Endometrial microvascular endothelial cells (primary cell): ENCODE data around the gene LDLRAD4. TPM values are rescaled to one million over a fixed set of nuclear protein-coding genes. Genes with fewer than 3 reads are reported as not detected.

Experiments used
- in situ Hi-C: cut with HindIII; loops from 2 replicates; pipeline ENCODE4 v1.10.0; 2017; ENCODE audit warnings: low sequenced_read_pairs, low pct_unique_long_range_greater_than_20kb; ENCODE audit errors: inconsistent ontology term
- total RNA-seq: library from RNA; depleted of rRNA; stranded (reverse); fragments of >200 nt; gene quantifications from one replicate; pipeline ENCODE4 v1.2.3, GENCODE V29; 2015; ENCODE audit errors: inconsistent ontology term

The LDLRAD4 gene
- total RNA-seq, 1 donor from 2014 or later: 0.93 TPM

DNA sequence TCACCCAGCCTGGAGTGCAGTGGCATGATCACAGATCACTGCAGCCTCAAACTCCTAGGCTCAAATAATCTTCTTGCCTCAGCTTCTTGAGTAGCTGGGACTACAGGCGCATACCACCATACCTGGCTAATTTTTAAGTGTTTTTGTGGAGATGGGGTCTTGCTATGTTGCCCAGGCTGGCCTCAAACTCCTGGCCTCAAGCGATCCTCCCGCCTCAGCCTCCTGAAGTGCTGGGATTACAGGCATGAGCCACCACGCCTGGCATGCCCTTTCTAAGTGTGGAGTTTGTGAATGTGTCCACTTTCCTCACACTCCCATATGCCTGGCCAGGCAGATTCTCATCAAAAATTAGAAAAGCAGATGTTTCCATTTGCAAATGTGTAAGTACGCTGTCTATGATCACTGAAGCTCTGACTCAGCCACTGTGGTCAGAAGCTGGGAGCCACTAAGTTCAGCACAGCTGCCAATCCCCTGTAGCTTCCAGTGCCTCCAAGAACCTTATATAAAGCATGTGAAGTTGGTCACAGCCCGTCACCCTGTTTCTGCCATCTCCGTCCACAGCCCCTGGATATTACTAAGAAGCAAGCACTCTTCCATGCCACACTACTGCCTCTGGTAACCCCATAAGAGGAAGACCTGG, 352.4 kb downstream of the LDLRAD4 start:
- in situ Hi-C loops: no loop called here

DNA sequence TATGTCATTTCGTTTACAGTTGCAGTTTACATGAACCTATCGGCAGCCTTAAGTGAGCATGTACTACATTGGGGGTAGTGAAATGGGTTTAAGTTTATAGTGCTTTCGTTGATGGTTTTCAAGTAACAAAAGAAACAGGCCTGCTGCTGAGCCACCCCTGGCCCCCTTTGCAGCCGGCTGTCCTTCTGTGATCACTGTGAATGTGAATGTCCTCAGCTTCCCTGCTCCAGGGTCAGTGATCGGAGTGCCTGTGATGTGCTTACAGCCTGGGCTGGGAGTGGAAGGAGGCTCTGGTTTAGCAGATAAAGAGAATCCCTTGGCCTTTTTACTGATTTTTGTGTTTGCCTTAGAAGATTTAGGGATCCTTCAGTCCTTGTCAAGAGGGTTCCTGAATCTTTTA, 353.6 kb downstream of the LDLRAD4 start:
- in situ Hi-C loops: no loop called here

DNA sequence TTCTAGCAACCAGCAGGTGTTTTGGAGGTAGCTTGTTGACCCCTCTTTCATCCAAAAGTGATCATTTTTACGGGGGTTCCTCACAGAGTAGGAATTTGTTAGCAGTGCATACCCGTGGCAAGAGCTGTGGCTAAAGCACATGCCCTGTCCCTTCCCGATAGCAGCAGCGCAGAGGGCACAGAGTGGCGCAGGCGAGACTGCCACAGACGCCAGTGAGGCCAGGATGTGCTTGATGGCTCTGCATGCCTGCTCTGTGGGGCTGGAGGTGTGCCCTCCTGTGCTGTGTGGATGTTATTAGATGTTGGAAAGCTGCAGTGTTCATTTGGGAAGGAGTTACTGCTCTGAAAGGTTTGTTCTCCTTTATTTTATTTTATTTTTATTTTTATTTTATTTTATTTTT, 354.2 kb downstream of the LDLRAD4 start:
- in situ Hi-C loops: no loop called here

DNA sequence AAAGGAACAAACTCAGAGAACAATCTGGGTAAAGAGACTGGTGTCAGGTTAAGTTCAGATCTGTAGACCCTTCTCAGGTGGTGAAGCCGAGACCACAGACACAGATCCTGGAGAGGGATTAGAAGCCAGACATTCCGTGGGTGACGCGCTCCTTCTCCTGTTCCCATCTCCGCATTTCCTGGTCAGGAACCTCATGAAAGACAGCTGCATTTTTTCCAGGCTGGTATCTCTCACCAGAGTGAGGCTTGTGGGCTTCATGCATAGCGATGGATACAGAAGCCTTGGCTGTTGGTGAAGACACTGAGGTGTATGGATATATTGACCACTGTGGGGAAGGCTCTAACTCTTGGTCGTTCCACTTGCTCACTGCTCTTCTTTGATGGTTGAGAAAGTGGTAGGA, 355.2 kb downstream of the LDLRAD4 start:
- in situ Hi-C loops: no loop called here

DNA sequence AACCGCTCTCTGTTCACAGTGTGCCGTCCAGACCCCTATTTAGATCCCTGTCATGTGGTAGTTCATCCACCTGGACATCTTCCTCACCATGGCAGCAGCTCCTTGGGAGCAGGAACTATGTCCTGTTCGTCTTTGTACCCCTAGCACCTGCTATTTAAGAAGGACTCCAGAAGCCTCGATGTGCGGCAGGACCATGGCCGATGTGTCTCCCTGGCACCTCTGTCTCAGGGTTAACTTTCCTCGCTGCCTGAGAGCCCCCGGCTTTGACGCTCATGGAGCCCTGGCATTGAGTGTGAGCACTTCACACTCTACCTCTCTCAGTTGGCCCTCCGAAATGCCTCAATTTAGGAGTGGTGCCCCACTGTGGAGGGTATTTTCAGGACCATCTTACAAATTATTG, 355.8 kb downstream of the LDLRAD4 start:
- in situ Hi-C loops: no loop called here

DNA sequence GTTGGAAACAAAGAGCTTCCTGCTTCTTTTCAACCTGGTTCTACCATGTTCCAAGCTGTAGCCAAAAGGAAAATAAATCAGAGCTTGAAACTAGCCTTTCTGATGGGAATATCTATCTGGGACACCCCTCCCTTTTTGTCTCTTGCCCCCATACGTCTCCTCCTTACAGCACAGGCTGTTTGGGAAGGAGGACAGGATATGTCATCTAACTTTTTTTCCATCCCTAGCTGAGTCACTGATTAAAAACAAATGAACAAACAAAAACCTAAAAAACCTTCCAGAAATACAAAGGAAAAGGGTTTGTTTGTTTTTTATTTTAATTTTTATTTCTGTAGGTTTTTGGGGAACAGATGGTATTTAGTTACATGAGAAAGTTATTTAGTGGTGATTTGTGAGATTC, 356.2 kb downstream of the LDLRAD4 start:
- in situ Hi-C loops: no loop called here

DNA sequence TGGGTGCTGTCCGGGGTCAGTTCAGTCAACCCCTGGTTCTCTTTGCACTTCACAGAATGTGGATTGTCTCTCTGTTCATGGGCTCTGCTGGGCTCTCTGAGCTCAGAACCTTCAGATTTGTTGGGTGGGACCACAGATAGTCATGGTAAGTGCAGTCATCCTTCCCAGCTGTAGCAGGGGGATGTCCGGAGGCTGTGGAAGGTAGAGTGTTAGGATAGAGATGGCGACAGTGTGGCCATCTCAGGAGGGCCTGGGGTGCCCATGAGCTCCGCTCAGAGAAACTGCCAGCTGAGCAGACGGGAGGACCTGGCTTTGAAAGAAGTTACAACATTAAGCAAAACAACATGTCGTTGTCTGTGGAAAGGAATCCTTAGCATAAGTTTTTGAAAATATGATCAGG, 358.0 kb downstream of the LDLRAD4 start:
- in situ Hi-C loops: no loop called here

DNA sequence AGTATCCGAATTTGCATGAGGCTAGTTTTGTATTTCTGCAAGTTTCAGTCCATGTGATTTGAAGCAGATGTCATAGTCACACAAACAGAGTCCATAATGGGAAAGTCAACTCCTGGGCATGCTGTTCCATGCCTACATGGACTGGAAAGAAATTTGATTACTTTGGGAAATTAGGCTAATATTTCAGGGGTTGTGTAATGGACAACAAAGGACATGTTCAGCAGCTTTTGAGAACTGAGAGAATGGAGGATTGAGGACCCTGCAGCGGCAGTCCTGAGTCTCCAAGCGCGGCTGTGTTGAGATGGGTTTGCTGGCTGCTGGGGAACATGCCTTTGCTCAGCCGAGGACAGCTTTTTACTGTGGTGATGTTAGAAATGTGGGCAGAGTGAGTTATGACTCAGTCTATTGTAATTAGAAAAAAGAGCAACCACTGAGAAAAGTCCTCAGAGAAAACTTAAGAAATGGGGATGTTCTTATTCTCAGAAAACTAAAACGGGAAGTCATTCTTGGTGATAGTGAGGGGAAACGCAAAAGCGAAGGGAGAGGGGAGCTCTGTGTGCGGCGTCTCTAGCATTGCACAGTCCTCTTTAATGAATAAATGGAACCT, 358.6 kb downstream of the LDLRAD4 start:
- in situ Hi-C loops: no loop called here

DNA sequence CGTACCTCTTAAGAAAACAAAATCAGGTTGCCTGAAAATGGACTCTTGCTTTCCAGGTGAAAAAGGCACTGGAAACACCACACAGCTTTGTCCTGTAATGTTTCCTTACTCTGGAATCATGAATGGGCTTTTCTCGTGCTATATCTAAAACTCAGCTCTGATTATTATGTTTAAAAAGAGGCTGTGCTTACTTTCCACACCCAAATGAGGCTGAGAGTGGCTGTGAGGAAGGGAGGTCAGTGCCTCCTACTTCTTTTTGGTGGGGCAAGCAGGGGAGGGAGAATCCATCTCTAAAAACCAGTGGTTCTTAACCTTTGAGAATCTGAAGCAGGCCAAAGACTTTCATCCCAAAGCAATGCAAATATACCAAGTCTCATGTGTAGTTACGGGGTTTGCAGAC, 359.2 kb downstream of the LDLRAD4 start:
- in situ Hi-C loops: no loop called here

DNA sequence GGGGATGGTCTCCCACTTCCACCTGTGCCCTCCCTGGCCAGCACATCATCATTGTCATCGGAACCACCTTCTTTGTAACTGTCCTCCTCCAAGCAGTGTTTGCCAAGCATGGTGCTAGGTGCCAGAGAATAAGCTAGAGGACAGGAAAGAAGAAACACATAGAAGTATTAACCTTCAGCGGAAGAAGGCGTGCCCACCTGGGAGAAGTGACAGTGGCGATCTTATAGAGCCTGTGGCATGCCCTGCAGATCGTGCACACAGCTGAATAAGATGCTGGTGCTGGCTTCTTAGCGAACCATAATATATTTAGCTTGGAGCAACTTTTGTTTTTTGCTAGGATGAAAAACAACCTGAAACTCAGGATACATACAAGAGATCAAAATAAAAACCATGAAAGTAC, 359.8 kb downstream of the LDLRAD4 start:
- in situ Hi-C loops: no loop called here

DNA sequence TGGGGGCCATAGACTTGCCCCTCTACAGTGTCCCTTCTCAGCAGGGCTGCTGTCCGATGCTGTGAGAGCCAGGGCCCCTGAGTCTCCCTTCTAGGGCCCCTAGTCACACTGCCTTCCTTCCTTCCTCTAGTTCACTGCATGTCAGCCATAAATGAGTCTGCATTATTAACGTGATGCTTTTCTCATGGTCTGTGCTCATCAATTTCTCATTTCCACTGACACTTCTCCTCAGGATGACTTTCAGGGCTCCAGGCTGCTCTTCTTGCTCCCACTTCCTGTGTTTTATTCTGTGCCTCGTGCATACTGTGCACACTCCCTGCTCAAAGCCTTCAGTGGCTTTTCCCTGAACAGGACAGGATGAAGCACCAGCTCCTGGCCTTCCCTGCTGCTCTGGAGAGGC, 361.3 kb downstream of the LDLRAD4 start:
- in situ Hi-C loops: no loop called here

DNA sequence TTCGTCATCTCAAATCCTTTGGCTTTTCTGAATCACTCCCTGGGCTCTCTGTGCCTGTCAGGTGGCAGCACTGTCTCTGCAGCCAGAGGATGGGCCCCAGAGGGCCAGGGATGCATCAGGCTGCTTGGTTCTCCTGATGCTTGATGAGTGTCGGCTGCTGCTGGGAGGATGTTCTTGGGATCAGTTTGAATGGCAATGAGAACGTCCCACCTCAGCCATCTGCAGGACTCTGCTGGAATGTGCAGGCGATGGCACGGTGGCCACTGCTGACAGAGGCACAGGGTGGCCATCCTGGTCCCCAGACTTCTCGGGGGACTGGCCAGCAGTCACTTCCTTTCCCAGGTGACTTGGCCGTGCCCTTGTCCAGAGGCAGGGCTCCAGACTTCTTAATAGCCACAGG, 361.8 kb downstream of the LDLRAD4 start:
- in situ Hi-C loops: no loop called here

DNA sequence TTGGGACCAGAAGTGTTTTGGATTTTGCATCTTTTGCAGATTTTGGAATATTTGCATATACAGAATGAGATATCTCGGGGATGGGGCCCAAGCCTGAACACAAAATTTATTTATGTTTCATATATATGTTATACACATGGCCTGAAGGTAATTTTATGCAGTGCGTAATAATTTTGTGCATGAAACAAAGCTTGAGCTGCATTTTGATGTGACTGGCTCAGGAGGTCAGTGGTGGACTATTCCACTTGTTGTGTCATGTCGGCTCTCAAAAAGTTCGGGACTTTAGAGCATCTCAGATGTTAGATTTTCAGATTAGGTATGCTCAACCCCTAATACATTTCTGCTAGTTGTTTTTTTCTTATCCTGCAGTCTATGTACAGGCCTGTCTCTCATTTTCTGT, 362.4 kb downstream of the LDLRAD4 start:
- in situ Hi-C loops: no loop called here

DNA sequence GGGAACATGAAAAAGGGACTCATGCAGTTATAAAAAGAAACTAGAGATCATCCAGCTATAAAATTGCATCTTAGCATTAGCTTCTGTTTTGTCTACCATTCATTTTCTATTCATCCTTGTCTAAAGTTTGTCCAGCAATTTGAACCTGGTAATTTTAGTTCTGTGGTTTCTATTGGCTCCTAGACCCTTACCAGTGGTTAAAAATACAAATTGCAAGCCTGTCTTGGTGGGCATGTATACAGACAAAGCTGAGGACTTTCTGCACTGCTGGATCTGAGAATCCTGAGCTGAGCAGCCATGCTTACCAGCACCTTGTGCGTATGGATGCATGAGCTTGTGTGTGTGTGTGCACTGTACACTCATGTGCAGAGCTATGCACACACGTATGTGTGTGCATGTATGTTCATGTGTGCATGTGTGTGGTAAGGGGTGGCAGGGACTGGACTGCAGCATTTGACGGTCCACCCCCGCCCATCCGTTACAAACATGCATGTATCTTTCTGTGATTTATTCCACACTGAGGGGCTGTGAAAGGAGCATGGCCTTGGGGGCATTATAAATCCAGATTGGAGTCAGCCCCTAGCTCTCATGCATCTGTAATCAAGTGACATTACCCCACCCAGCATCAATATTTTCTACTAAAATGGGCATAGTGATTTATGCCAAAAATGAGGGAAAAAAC, 363.1 kb downstream of the LDLRAD4 start:
- in situ Hi-C loops: no loop called here

DNA sequence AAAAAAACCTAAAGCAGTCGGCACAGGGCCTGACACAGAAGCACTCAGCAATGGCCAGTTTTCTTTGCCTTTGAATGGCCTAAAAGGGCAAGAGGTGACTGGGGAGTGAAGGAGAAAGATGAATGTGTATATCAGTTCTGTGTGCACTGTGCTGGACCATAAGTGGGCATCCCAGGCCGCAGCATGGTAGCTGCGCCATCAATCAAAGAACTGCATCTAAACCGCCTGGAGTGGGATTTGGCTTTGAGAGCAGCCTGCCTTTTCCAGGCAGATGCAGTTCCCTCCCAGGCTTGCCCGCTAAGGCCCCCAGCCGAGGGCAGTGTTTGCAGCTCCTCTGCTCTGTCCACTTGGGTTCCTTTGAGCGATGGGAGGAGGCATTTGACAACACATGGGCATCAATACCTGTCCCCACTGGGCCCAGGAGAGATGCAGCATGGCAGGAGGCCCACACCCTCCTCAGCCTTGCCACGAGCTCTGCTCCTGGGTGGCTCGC, 363.7 kb downstream of the LDLRAD4 start:
- in situ Hi-C loops: no loop called here

DNA sequence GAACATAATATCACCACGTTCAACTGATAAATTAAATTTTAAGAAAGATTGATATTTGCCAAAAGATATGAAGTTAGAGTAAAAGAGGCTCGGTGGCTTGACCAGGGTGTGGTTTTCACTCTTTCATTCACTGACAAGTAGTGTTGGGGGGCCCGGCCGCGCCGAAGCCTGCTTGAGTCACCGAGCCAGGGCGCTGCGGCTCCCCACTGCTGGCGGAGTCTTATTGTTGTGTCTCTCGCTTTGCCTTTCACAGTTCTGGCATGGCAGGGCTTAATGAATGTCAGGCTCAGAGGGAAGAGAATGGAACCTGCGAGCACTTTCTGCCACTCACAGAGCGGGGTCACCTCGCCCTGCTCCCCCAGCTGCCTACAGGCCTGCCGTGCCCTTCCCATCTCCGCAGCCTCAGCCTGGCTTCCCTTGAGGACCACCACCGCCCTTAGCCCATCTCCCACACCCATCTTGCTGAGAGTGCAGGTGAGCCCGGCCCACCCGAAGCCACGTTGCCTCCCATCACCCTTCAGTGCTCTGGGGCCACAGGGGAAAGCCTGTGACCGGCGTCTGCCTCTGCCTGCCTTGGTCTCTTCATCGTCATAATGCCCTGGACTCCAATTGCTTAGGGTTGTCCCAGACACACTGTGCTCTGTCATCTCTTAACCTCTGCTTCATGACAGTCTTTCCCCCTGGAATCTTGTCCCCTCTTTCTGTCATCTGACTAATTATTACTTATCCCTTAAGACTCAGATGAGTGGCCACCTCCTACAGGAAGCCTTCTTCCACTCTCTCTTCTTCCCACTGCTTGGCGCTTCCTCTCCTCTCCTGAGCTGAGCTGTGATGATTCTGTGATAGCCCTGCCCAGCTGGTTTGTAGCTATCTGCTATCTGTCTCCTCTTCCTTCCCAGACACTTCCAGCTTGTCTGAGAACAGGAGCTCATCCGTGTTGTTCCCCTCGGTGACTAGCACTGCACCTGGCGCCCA, 365.3 kb downstream of the LDLRAD4 start:
- in situ Hi-C loops: no loop called here

DNA sequence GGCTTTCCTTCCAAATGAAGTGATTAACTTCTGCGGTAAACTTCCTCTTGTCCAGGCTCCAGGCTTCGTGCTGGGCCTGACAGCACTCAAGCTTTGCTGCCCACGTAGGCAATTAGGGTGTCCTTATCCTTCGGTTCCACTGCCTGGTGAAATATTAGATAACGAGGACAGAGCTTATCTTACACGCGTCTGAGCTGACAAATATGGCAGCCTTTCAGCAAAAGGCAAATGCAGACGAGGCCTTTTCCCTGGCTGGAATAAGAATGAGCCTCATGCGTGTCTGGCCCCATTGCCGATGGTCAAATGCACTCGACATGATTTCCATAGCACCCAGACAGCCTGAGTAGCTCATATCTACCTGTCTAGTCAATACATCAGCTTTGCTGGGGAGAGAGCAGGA, 366.3 kb downstream of the LDLRAD4 start:
- in situ Hi-C loops: no loop called here

DNA sequence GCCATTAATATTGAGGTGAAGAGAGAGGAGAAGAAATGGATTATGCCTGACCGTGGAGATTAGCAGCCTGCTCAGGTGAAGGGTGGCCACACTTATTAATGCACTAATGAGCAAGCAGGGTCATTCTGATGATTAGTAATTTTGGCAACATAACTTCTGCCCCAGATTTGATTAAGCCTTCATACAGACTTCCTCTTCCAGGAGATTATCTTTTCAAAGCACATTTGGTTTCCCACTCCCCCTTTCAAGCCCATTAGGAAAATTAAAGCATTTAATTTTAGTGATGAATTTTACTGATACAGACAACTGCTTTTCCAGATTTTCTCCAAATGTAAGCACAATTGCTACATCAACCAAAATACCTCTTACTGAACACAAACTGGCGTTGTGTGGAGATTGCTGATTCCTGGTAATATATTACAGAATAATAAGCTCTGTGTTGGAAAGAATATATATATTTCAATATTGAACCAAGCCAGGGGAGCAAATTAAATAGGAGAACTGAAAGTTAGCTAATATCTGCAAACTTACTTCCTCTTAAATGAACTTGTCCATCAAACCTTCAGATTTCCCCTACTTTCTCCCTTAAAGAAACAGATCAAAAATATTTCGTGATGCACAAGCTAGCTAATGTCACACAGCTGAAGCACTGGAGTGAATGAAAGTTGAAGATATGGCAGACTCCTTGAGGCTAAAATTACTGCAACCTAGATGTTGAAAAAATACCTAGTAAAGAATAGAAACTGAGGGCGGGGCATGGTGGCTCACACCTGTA, 367.0 kb downstream of the LDLRAD4 start:
- in situ Hi-C loops: no loop called here

DNA sequence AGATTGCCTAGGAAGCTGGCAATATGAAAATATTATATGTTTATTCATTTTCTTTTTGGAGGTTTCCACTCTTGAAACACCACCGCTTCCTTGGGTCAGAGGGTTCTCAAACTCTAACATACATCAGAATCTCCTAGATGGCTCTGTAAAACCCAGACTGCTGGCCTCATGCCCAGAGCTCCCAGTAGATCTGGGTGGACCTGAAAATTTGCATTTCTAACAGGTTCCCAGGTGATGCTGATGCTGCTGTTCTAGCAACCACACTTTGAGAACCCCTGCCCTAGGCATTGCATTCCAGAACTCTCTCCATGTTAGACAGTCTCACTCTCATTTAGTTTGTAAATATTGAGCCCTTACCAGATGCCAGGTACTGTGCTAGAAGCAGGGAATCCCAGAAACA, 368.4 kb downstream of the LDLRAD4 start:
- in situ Hi-C loops: no loop called here
